Left ventricle myocardium superior (tissue), 1 donor: ENCODE measurements around the gene WWTR1. TPM values are rescaled to one million over a fixed set of nuclear protein-coding genes. Genes with fewer than 3 reads are reported as not detected.

Experiments
- ATAC-seq: fragments of 200-7000 bp; cut with Tn5 transposase; one replicate; pipeline ENCODE4 v1.9.1; 2020; ENCODE audit warnings: mild to moderate bottlenecking, moderate library complexity
- DNase-seq: peaks from one replicate; pipeline ENCODE4 v3.0.0-alpha.2; 2020
- intact Hi-C: fragments of 100-400 bp; cut with micrococcal nuclease; formaldehyde crosslinking; loops from one replicate; pipeline ENCODE4 v1.11.0; 2022
- long read RNA-seq: library from polyadenylated mRNA; unstranded; transcript quantifications from one replicate; pipeline ENCODE4 v2.0.0, GENCODE V29; 2021
- total RNA-seq: library from RNA; stranded (reverse); fragmentation: NEBNext Ultra II Directional; extraction: Animal tissue kit (Norgen Biotek cat#: 25700); gene quantifications from one replicate; pipeline ENCODE4 v1.2.1, GENCODE V29; 2021
- donor health status: DM: no; HTN: yes; CAD: no; lungs with severe emphysema.

The WWTR1 gene
- 40.0 TPM for total RNA-seq
- long read RNA-seq, transcript WWTR1-201 (7 exons, 2,103 nt), result major isoform, 11 of 33 reads
- long read RNA-seq, partial matches to known transcripts, result 18 of 33 reads
- long read RNA-seq, other reads (novel, unspliced or antisense), result 4 of 33 reads

- DNase-seq, result peak; percentile 95
- ATAC-seq, result peak; percentile 92
- intact Hi-C loops, result loop anchor here (10.0 kb wide), 2 partner anchors 63 to 123 kb away; no protein-coding TSS in a partner anchor
Observed at GRCh38 chr3:149657926-149658743, at the start of gene WWTR1. Gene WWTR1 (minus strand): TSS chr3:149658025. CDS start chr3:149657306, 719 bp downstream.

- intact Hi-C loops, result no loop called here
- DNase-seq, result no peak
- peak; percentile 57 for ATAC-seq
Observed at GRCh38 chr3:149706905-149707304, 49.1 kb upstream of the WWTR1 start.

- no peak for DNase-seq
- ATAC-seq, result no peak
- intact Hi-C loops, result no loop called here
Observed at GRCh38 chr3:149705416-149705815, 47.6 kb upstream of the WWTR1 start.

DNA sequence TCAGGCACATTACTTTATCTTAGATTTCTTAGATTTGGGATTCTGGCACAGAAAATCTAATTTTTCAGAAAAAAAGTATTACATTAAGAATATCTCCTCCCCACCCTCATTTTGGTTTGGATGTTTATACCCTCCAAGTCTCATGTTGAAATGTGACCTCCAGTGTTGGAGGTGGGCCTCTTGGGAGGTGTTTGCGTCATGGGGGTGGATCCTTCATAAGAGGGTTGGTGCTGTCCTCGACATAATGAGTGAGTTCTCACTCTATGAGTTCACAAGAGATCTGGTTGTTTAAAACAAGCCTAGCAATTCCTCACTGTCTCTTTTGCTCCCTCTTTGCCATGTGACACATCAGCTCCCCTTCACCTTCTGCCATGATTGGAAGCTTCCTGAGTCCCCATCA, 45.6 kb upstream of the WWTR1 start:
- peak; percentile 71 for DNase-seq
- peak; percentile 93 for ATAC-seq
- intact Hi-C loops, result no loop called here

DNA sequence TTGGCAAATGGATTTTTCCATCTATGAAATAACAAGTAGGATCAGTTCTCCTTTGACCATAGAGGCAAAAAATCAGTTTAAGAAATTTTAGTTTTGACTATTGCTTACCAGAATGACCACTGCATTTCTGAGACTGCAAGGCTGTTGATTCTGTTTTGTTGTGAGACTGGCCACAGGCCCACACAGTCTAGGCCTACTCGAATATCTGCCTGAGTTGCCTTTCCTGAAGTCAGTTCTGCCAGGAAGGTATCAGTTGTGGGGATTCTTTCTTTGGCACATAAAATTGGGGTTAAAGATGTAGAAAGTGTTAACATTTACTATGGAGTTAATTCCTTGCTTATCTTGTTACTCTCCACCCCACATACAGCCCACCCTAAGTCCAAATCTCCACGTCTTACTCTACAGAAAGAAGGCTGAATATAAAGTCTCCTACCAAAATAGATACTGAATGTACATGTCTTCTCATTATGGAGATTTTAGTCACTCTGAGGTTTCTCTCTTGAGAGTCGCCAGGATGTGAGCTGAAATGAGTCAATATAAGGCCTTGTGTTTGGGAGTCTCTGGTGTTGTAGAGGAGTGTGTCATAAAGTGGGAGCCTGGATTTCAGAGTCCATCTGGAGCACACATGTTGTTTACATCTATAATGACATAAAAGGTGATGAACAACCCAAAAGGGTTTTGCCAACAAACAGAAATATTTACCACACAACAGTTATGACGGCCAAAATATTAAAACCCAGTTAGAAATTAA, 45.0 kb upstream of the WWTR1 start:
- ATAC-seq (peak; percentile 87), DNase-seq (no peak)
- intact Hi-C loops, result no loop called here

DNA sequence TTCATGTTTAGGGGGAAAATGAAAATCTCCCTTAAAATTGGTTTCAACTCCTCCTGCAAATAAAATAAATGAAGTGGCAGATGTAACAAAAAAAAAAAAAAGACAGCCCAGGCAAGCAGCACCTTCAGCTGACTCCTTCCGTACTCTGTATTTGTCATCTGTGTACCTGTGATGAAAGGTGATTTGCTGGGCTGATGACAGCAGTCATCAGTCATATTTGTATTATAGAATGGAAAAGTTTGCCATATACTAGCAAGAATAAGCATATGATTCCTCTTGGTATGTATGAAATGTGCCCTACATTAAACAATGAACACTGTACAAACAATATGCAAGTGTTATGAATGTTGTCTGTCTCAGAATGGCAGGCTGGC, 44.1 kb upstream of the WWTR1 start:
- ATAC-seq (no peak), DNase-seq (no peak)
- intact Hi-C loops, result no loop called here

- DNase-seq (no peak), ATAC-seq (no peak)
- intact Hi-C loops, result no loop called here
Observed at GRCh38 chr3:149701206-149701976, 43.6 kb upstream of the WWTR1 start.

GRCh38 chr3:149688122-149688757, 30.4 kb upstream of the WWTR1 start:
- DNase-seq, result no peak
- no peak for ATAC-seq
- intact Hi-C loops, result no loop called here

DNA sequence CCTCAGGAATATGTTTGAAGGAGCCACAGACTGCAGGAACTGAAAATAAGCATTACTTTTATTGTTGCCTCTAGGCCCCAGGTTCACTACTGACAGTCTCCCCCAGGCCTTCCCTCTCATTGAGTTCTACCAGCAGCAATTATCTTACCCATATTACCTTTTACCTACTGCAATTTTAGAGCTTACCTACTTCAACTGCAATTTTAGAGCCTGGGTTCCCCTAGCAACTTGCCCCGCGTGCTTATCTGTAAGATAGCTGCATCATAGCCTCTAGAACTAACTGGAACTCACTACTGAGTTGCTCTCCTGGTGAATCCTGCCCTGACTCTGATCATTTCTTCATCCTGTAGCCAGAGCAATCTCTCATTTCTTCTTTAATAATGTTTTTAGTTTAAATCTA, 29.2 kb upstream of the WWTR1 start:
- no peak for DNase-seq
- intact Hi-C loops, result no loop called here
- ATAC-seq, result no peak

GRCh38 chr3:149678351-149678950, 20.6 kb upstream of the WWTR1 start:
- intact Hi-C loops, result no loop called here
- DNase-seq (no peak), ATAC-seq (no peak)

DNA sequence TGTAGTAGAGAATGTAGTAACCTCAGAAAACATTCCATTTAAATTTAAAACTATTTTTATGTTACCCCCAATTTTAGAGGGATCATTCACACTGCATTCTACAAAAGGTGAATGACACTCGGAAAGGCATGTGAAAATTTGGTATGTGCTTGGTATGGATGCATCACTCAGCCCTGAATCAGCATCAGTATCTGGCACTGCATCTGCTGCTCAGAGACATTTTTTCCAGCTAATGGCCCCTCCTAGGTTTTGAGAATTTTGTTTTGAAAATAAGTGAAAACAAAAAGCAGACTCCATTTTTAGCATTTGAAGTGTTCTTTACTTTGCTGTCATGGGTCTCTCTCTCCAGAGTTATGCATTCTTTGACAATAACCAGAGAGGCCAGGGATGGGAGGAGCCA, 15.6 kb upstream of the WWTR1 start:
- no peak for DNase-seq
- intact Hi-C loops, result no loop called here

DNA sequence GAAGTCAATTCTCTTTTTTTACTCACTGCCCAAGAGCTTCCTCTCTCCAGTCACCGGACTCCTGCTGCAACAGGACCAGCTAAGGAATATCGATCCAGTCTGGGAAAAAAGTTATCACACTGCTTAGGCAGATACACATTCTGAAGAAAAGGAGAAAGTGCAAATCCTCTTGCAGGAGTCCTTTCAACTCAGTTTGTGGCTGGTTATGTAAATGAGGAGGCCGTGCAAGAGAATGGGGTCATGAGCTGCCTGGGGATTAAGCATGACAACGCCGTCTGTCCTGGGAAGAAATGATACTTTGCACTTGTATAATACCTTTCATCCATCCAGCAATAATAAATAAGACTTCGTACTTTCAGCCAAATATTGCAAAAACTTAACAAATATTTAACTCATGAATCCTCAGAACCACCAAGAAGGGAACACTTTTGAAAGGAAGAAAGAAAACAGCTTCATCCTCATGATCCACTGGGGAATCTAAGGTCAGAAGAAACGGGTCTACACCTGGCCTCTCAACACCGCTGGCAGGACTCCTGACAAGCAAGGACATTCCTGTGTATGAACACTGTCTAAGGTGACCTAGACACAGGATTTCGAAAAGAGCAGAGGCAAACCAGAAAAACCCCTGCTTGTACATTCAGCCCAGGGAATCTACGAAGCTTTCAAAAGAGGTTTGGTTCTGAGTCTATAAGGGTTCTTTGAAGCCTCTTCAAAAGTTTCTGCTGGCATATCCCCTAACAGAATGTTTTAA, 13.1 kb upstream of the WWTR1 start:
- DNase-seq, result no peak
- no peak for ATAC-seq
- intact Hi-C loops, result no loop called here

More for the DNA sequence above, 15.6 kb upstream of the WWTR1 start:
- ATAC-seq, result no peak

DNA sequence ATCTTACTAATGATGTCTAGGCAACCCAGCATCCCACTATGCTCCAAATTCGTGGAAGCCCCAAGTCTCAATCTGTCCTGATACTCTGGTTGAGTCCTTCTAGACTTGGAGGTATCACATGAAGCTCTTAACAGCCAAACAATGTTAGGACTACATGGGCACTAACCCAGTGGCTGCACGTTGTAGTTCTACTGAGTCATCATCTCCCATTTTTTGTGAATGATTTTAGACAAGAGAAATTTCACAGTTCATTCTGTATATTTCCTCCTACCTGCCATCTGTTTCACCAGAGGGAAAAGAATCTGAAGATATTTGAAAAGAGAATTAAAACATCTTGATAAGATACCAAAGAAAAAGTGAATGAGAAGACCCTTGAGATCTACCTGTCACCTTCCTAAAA, 9.8 kb upstream of the WWTR1 start:
- intact Hi-C loops, result loop anchor here (10.0 kb wide), 1 partner anchor 47 kb away; no protein-coding TSS in a partner anchor
- ATAC-seq, result no peak
- DNase-seq, result no peak

DNA sequence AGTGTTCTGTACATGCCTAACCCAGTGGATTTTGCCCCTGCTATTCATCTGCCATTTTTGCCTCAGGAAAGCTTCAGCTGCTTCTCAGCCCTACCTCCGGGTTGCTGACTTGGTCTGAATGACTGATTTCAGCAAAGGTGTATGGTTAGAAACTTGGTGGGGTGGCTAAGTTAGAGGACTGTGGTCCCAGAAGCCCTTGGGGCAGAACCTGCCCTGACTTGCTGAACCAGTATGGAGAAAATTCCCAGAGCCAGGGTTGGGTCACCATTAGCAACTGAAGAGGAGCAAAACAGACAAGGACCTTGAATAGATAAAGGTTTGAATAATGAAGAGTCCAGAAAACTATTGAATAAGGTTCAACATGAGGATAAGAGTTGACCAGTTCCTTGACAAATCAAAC, 6.1 kb upstream of the WWTR1 start:
- DNase-seq (no peak), ATAC-seq (no peak)
- intact Hi-C loops, result loop anchor here (10.0 kb wide), 1 partner anchor 51 kb away; no protein-coding TSS in a partner anchor

DNA sequence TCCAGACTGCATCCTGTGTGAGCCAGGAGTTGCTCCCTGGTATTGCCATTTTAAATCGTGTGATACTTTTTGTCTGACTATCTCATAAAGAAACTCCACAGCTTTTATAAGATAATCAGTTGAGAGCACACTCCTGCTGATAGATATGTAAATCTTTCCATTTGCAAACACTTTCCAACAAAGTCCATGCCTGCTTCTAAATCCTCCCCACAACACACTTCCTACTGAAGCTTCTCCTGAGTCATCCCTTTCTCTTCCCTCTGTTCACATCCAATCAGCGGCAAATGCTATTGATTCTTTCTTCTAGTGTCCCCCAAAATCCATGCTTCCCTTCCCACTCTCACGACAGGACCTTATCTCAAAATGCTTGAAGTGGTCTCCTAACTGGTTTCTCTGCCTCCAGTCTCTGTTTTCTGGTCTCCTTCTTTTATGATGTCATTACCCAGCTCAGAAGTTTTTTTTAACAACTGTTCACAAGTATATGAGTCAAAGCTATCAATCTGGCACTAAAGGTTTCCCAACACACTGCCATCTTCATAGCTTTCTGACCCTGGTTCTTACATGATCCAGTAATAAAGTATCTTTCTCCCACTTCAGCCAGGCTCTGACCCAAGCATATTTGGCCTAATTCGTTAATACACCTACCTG, 4.5 kb upstream of the WWTR1 start:
- DNase-seq, result no peak
- intact Hi-C loops, result loop anchor here (10.0 kb wide), 1 partner anchor 52 kb away; no protein-coding TSS in a partner anchor
- ATAC-seq, result no peak

DNA sequence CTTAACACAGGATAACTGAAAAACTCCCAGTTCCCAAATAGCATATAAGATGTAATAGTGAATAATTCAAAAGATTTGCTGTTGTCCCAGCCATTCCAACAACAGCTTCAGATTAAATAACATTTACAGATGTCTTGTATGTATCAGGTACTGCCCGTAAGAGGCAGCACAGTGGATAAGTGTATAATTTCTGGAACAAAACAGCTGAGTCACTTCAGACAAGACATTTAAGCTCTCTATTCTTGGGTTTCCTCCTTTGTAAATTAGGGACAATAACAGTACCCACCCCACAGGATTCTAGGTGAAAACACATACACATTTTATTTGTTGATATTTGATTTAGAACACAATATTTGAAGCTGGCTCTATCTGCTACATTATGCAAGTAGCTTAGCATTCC, 2.6 kb upstream of the WWTR1 start:
- DNase-seq (no peak), ATAC-seq (no peak)
- intact Hi-C loops, result loop anchor here (10.0 kb wide), 1 partner anchor 54 kb away; no protein-coding TSS in a partner anchor
